DMS 273 treated with DMSO at 0.1 percent for 48 hours (cell line): ENCODE results near the gene TSPEAR.
"Not testable (repeated sequence)": the region's sequence is repeated elsewhere in the genome, so short reads cannot be mapped to it uniquely, and the experiment has no call there.

Experiments used
- DNase-seq: peaks from one replicate; lab custom pipeline; 2025; lab: John Stamatoyannopoulos, UW

The TSPEAR gene

GRCh38 chr21:44568667-44569556 lies 142.5 kb downstream of the TSPEAR start:
- DNase-seq, result no peak

- no peak for DNase-seq
Measured at GRCh38 chr21:44568261-44568660, 143.1 kb downstream of the TSPEAR start.

- no peak for DNase-seq
Measured at GRCh38 chr21:44567481-44568171, 143.7 kb downstream of the TSPEAR start.

GRCh38 chr21:44566403-44566802 lies 145.0 kb downstream of the TSPEAR start:
- no peak for DNase-seq

- no peak for DNase-seq
Measured at GRCh38 chr21:44564886-44565598, 146.3 kb downstream of the TSPEAR start.

GRCh38 chr21:44564099-44564498 lies 147.3 kb downstream of the TSPEAR start:
- no peak for DNase-seq

- DNase-seq, result no peak
Measured at GRCh38 chr21:44558695-44559094, 152.7 kb downstream of the TSPEAR start, which contains the start of gene KRTAP10-3. KRTAP10-3 (minus strand) TSS chr21:44558795; CDS start chr21:44558715, 80 bp downstream.

- DNase-seq, result not testable (repeated sequence)
Measured at GRCh38 chr21:44558329-44558675, 153.1 kb downstream of the TSPEAR start.

GRCh38 chr21:44557491-44558328 lies 153.7 kb downstream of the TSPEAR start:
- no peak for DNase-seq

- DNase-seq, result no peak
Measured at GRCh38 chr21:44556879-44557278, 154.5 kb downstream of the TSPEAR start.

- DNase-seq, result no peak
Measured at GRCh38 chr21:44555200-44555875, 156.0 kb downstream of the TSPEAR start.

GRCh38 chr21:44552681-44553080 lies 158.7 kb downstream of the TSPEAR start:
- DNase-seq, result no peak

- no peak for DNase-seq
Measured at GRCh38 chr21:44552136-44552535, 159.2 kb downstream of the TSPEAR start.

GRCh38 chr21:44551340-44551961 lies 159.9 kb downstream of the TSPEAR start, which contains the start of gene KRTAP10-2:
KRTAP10-2 (minus strand) TSS chr21:44551505; CDS start chr21:44551458, 47 bp downstream.
- no peak for DNase-seq

GRCh38 chr21:44550807-44551206 lies 160.6 kb downstream of the TSPEAR start:
- DNase-seq, result peak; percentile 59

GRCh38 chr21:44550285-44550684 lies 161.1 kb downstream of the TSPEAR start:
- not testable (repeated sequence) for DNase-seq

GRCh38 chr21:44549525-44550211 lies 161.7 kb downstream of the TSPEAR start:
- no peak for DNase-seq

- DNase-seq, result no peak
Measured at GRCh38 chr21:44548922-44549321, 162.4 kb downstream of the TSPEAR start.

GRCh38 chr21:44548381-44548780 lies 163.0 kb downstream of the TSPEAR start:
- DNase-seq, result no peak
